ENCODE measurements around the gene NGFR.
"Not testable (repeated sequence)": the region's sequence is repeated elsewhere in the genome, so short reads cannot be mapped to it uniquely, and the experiment has no call there.

The NGFR gene

GRCh38 chr17:49546546-49547535, 51.7 kb downstream of the NGFR start:
- no peak overlapping the region for H3K27ac Mint-ChIP-seq
- peaks cover 4% of the 10 kb centered on the region for H3K9me3 Mint-ChIP-seq
- no peaks in the 10 kb centered on the region for H3K36me3 Mint-ChIP-seq (ENCODE audit: low read depth)
- peaks cover 7% of the 10 kb centered on the region for H3K27me3 Mint-ChIP-seq (ENCODE audit: low read depth)
- no peak for DNase-seq (ENCODE audit: low spot score)
- no peaks in the 10 kb centered on the region for H3K4me1 Mint-ChIP-seq (ENCODE audit: low read depth)
- no peak overlapping the region for H3K4me3 Mint-ChIP-seq

- DNase-seq (ENCODE audit: low spot score): no peak
- Mint-ChIP-seq H3K36me3 (ENCODE audit: low read depth) (no peaks in the 10 kb centered on the region), H3K4me3 (no peak overlapping the region), H3K9me3 (peaks cover 4% of the 10 kb centered on the region), H3K4me1 (ENCODE audit: low read depth) (no peaks in the 10 kb centered on the region), H3K27me3 (ENCODE audit: low read depth) (peaks cover 4% of the 10 kb centered on the region), H3K27ac (no peak overlapping the region)
These were observed 52.5 kb downstream of the NGFR start for GRCh38 chr17:49547566-49547965.

- Mint-ChIP-seq H3K9me3 (peaks cover 4% of the 10 kb centered on the region), H3K4me1 (ENCODE audit: low read depth) (no peaks in the 10 kb centered on the region), H3K27me3 (ENCODE audit: low read depth) (peaks cover 4% of the 10 kb centered on the region), H3K36me3 (ENCODE audit: low read depth) (no peaks in the 10 kb centered on the region), H3K4me3 (no peak overlapping the region), H3K27ac (no peak overlapping the region)
- DNase-seq (ENCODE audit: low spot score): no peak
These were observed 53.0 kb downstream of the NGFR start for GRCh38 chr17:49548051-49548505.

GRCh38 chr17:49548506-49549310, 53.6 kb downstream of the NGFR start:
- H3K4me1 Mint-ChIP-seq (ENCODE audit: low read depth): no peaks in the 10 kb centered on the region
- H3K27ac Mint-ChIP-seq: no peak overlapping the region
- no peaks in the 10 kb centered on the region for H3K27me3 Mint-ChIP-seq (ENCODE audit: low read depth)
- no peaks in the 10 kb centered on the region for H3K36me3 Mint-ChIP-seq (ENCODE audit: low read depth)
- H3K9me3 Mint-ChIP-seq: no peaks in the 10 kb centered on the region
- H3K4me3 Mint-ChIP-seq: no peak overlapping the region
- no peak for DNase-seq (ENCODE audit: low spot score)

GRCh38 chr17:49549311-49549605, 54.2 kb downstream of the NGFR start:
- H3K4me3 Mint-ChIP-seq: no peak overlapping the region
- H3K27me3 Mint-ChIP-seq (ENCODE audit: low read depth): no peaks in the 10 kb centered on the region
- no peaks in the 10 kb centered on the region for H3K36me3 Mint-ChIP-seq (ENCODE audit: low read depth)
- DNase-seq (ENCODE audit: low spot score): no peak
- H3K4me1 Mint-ChIP-seq (ENCODE audit: low read depth): no peaks in the 10 kb centered on the region
- H3K27ac Mint-ChIP-seq: no peak overlapping the region
- no peaks in the 10 kb centered on the region for H3K9me3 Mint-ChIP-seq

DNA sequence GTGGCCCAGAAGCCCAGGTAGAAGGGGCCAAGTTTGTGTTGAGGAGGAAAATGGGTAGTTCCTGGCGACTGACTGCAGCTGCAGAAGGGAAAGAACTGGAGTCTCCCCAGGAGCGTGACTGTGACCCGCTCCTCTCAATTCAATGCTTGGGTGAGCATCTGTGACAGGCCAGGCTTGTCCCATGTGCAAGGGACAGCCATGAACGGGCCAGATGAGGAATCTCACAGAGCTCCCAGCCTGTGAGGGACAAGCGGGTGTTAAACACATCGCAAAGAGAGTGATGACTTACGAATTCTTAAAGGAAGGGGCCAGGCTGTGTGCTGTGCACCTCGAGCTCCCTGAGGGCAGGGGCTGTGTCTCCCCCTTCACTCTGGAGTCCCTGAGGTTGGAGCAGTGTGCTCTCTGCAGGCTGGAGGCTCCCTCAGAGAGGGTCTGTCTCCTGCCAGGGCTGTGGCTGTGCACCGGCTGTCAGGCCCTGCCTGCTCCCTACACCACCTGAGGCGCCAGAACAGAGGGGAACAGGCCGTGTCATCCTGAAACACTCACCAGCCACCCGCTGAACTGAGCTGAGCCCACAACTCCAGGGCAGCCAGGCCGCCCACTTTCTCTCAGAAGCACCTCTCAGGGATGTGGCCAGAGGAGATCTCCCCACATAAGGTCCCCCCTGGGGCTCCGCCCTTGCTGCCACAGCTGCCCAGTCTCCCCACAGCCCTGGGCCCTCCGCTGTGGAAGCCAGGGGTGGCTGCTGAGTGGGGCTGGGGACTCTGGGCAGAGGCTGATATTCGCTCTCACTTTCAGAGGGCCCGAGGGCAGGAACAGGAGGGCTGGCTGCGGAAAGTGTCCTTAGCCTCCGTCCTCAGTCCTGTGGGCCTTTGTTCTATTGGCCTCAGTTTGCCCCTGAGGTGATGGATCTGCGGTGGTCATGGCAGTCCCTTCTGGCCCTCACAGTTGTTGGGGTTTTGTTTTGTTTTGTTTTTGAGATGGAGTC, 54.9 kb downstream of the NGFR start:
- Mint-ChIP-seq H3K27me3 (ENCODE audit: low read depth) (no peaks in the 10 kb centered on the region), H3K36me3 (ENCODE audit: low read depth) (no peaks in the 10 kb centered on the region), H3K4me3 (no peak overlapping the region), H3K27ac (no peak overlapping the region), H3K4me1 (ENCODE audit: low read depth) (no peaks in the 10 kb centered on the region), H3K9me3 (no peaks in the 10 kb centered on the region)
- DNase-seq (ENCODE audit: low spot score): no peak

DNA sequence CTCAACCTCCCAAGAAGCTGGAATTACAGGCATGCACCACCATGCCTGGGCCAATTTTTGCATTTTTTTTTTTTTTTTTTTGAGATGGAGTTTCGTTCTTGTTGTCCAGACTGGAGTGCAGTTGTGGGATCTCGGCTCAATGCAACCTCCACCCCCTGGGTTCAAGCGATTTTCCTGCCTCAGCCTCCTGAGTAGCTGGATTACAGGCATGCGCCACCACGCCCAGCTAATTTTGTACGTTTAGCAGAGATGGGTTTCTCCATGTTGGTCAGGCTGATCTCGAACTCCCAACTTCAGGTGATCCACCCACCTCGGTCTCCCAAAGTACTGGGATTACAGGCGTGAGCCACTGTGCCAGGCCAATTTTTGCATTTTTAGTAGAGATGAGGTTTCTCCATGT, 55.7 kb downstream of the NGFR start:
- H3K27me3 Mint-ChIP-seq (ENCODE audit: low read depth); H3K9me3 Mint-ChIP-seq; H3K27ac Mint-ChIP-seq; H3K4me3 Mint-ChIP-seq; H3K4me1 Mint-ChIP-seq (ENCODE audit: low read depth); DNase-seq (ENCODE audit: low spot score); H3K36me3 Mint-ChIP-seq (ENCODE audit: low read depth): not testable (repeated sequence)

DNA sequence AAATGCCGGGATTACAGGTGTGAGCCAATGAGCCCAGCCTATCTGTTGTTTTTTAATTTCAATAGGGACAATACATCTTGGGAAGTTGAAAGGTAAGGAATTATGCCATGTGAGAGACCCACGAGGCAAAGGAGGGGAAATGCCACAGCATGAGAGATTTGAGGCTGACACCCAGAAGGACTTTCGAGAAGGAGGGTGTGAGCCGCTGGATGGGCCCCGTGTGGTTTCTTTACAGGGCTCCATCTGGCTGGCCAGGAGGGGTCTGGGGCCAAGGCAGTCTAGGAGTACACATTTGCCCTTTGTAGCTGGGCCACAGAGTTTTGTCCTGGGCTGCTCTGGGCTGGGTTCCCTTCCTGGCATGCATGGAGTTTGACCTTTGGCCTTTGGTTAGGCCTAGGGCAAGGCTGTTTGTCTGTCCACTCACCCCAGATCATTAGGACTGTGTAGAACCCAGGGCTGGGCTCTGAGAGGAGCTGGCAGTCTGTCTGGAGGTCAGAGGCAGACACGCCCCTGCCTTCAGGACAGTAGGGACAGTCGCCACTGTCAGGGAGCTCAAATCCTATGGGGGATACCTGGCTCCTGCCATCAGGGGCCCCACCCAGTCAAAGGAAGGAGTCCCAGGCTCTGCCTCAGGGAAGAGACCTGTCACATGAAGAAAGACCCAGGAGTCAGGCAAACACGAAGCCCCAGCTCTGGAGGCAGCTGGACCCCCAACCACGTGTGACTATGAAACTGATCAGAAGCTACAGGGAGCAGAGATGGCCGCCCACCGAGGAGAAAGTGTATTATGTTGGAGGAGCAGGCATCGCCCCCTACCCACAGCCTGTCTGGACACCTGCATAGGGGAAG, 56.4 kb downstream of the NGFR start:
- no peak for DNase-seq (ENCODE audit: low spot score)

GRCh38 chr17:49552070-49552751, 57.1 kb downstream of the NGFR start:
- no peak overlapping the region for H3K4me3 Mint-ChIP-seq
- peaks cover 3% of the 10 kb centered on the region for H3K4me1 Mint-ChIP-seq (ENCODE audit: low read depth)
- no peak overlapping the region for H3K27ac Mint-ChIP-seq
- DNase-seq (ENCODE audit: low spot score): no peak
- no peaks in the 10 kb centered on the region for H3K27me3 Mint-ChIP-seq (ENCODE audit: low read depth)
- no peaks in the 10 kb centered on the region for H3K9me3 Mint-ChIP-seq
- H3K36me3 Mint-ChIP-seq (ENCODE audit: low read depth): no peaks in the 10 kb centered on the region

More for the DNA sequence above, 56.4 kb downstream of the NGFR start:
- H3K4me3 Mint-ChIP-seq: no peak overlapping the region
- H3K4me1 Mint-ChIP-seq (ENCODE audit: low read depth): peaks cover under 1% of the 10 kb centered on the region
- H3K27me3 Mint-ChIP-seq (ENCODE audit: low read depth): no peaks in the 10 kb centered on the region
- H3K27ac Mint-ChIP-seq: no peak overlapping the region
- no peaks in the 10 kb centered on the region for H3K9me3 Mint-ChIP-seq
- no peaks in the 10 kb centered on the region for H3K36me3 Mint-ChIP-seq (ENCODE audit: low read depth)

- no peak overlapping the region for H3K27ac Mint-ChIP-seq
These were observed 58.7 kb downstream of the NGFR start for GRCh38 chr17:49553676-49554335.

DNA sequence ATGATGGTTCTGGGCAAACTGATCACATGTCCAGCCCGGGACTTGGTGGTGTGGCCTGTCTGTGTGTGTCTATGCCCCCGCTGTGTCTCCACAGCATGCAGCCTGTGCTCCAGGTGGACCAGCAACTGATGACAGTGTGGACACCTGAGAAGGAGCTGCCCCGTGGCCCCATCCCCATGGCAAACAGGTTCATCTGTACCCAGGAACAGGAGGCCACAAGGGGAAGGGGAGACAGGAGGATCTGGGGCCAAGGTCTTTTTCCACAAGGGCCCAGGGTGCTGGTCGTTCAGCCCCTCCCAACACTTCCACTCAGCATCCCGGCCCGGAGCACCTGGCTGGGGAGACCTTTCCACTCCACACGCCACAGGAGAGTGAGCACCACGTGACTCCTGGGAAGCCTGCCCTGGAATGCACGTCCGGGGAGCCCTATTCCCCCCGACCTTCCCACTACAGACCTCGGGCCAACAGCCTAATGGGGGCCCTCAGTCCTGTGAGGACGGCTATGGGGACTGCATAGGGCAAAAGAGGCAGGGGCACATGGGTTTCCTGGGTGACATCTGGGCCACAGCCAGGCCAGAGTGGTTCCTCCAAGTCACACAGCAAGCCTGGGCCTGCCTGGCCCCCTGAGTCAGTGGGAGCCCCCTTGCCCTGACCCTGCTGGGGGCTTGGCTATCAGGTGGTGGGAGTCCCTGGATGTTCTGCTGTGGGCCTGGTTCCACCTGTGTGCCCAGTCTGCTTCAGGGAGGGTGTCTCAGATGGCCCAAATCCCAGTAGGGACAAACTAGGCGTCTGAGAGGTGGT, 59.8 kb downstream of the NGFR start:
- Mint-ChIP-seq H3K36me3 (ENCODE audit: low read depth) (no peaks in the 10 kb centered on the region), H3K27me3 (ENCODE audit: low read depth) (peaks cover 11% of the 10 kb centered on the region), H3K9me3 (no peaks in the 10 kb centered on the region), H3K4me3 (no peak overlapping the region), H3K4me1 (ENCODE audit: low read depth) (peaks cover 4% of the 10 kb centered on the region), H3K27ac (no peak overlapping the region)
- no peak for DNase-seq (ENCODE audit: low spot score)

More at GRCh38 chr17:49553676-49554335, 58.7 kb downstream of the NGFR start:
- H3K36me3 Mint-ChIP-seq (ENCODE audit: low read depth): no peaks in the 10 kb centered on the region
- H3K9me3 Mint-ChIP-seq: no peaks in the 10 kb centered on the region
- peaks cover 4% of the 10 kb centered on the region for H3K4me1 Mint-ChIP-seq (ENCODE audit: low read depth)
- no peak overlapping the region for H3K4me3 Mint-ChIP-seq
- no peak for DNase-seq (ENCODE audit: low spot score)
- peaks cover 8% of the 10 kb centered on the region for H3K27me3 Mint-ChIP-seq (ENCODE audit: low read depth)

Measured in T-helper 2 cell treated with Interferon-gamma antibody and Interleukin-4, amounts not matched to agents 5 μg/mL and 100 μg/mL, for 36 hours (primary cell).